GM23338 (cell line): ENCODE measurements around the gene MAPKAPK2. TPM values are rescaled to one million over a fixed set of nuclear protein-coding genes. Genes with fewer than 3 reads are reported as not detected.

Experiments used
- ATAC-seq: fragments of 200-7000 bp; cut with Tn5 transposase; 3 replicates; pipeline ENCODE4 v1.9.1; 2020
- DNase-seq: peaks from one replicate; pipeline ENCODE4 v3.0.0-alpha.2; 2015; ENCODE audit warnings: low spot score
- H2AFZ ChIP-seq: fragments of 200-600 bp; sonication (generic); 2 replicates; pipeline ENCODE4 v1.8.0; 2016; ENCODE audit warnings: antibody characterized with exemption, mild to moderate bottlenecking, moderate library complexity
- H3F3A ChIP-seq: fragments of 200-600 bp; sonication (generic); replicated peaks from 2 replicates; pipeline ENCODE4 v1.8.0; 2017; ENCODE audit warnings: antibody characterized with exemption, mixed run types, low read depth
- H3K27ac ChIP-seq: fragments of 200-600 bp; sonication (generic); 2 replicates; pipeline ENCODE4 v1.6.1; 2016; ENCODE audit warnings: low read depth
- H3K27me3 ChIP-seq: fragments of 200-600 bp; sonication (generic); 2 replicates; pipeline ENCODE4 v1.8.0; 2016; ENCODE audit warnings: mild to moderate bottlenecking, mixed run types, moderate library complexity; ENCODE audit not compliant: insufficient read depth
- H3K36me3 ChIP-seq: fragments of 200-600 bp; sonication (generic); 2 replicates; pipeline ENCODE4 v1.8.0; 2016; ENCODE audit warnings: mild to moderate bottlenecking; ENCODE audit not compliant: insufficient read depth
- H3K4me1 ChIP-seq: fragments of 200-600 bp; sonication (generic); 2 replicates; pipeline ENCODE4 v1.8.0; 2016; ENCODE audit warnings: mild to moderate bottlenecking, moderate library complexity; ENCODE audit not compliant: insufficient read depth
- H3K4me2 ChIP-seq: fragments of 200-600 bp; sonication (generic); 2 replicates; pipeline ENCODE4 v1.7.1; 2017; ENCODE audit warnings: mixed run types
- H3K4me3 ChIP-seq: fragments of 200-600 bp; sonication (generic); 2 replicates; pipeline ENCODE4 v1.6.1; 2016; ENCODE audit warnings: mixed run types
- H3K79me2 ChIP-seq: fragments of 200-600 bp; sonication (generic); replicated peaks from 2 replicates; pipeline ENCODE4 v1.8.0; 2017; ENCODE audit warnings: mild to moderate bottlenecking; ENCODE audit not compliant: insufficient read depth
- H3K9me2 ChIP-seq: fragments of 200-600 bp; sonication (generic); 2 replicates; pipeline ENCODE4 v1.8.0; 2017; ENCODE audit not compliant: insufficient read depth
- H4K20me1 ChIP-seq: fragments of 200-600 bp; sonication (generic); replicated peaks from 2 replicates; pipeline ENCODE4 v1.8.0; 2017; ENCODE audit warnings: mild to moderate bottlenecking; ENCODE audit not compliant: insufficient read depth
- H3K27ac Mint-ChIP-seq: 2 replicates; pipeline ENCODE4 v1.8.0; 2020; ENCODE audit warnings: inconsistent platforms, mild to moderate bottlenecking, moderate library complexity, mixed read lengths
- H3K27me3 Mint-ChIP-seq: 3 replicates; pipeline ENCODE4 v1.8.0; 2022; ENCODE audit warnings: low read depth, mild to moderate bottlenecking, moderate library complexity, mixed read lengths, inconsistent platforms; ENCODE audit not compliant: insufficient read depth, poor library complexity
- H3K36me3 Mint-ChIP-seq: 3 replicates; pipeline ENCODE4 v1.8.0; 2021; ENCODE audit warnings: low read depth, mild to moderate bottlenecking, inconsistent platforms, moderate library complexity, mixed read lengths
- H3K4me1 Mint-ChIP-seq: 3 replicates; pipeline ENCODE4 v1.8.0; 2020; ENCODE audit warnings: mild to moderate bottlenecking, inconsistent platforms, mixed read lengths
- H3K4me3 Mint-ChIP-seq: 3 replicates; pipeline ENCODE4 v1.8.0; 2021; ENCODE audit warnings: moderate library complexity, mild to moderate bottlenecking, inconsistent platforms, mixed read lengths
- H3K9me3 Mint-ChIP-seq: 3 replicates; pipeline ENCODE4 v1.8.0; 2020; ENCODE audit warnings: moderate library complexity, mild to moderate bottlenecking, inconsistent platforms, mixed read lengths
- CREB1 ChIP-seq: fragments of 250-450 bp; sonication (Bioruptor Pico); IDR thresholded peaks from 2 replicates; pipeline ENCODE4 v1.5.0; 2020; ENCODE audit warnings: low read depth, mild to moderate bottlenecking, moderate library complexity
- CTCF ChIP-seq, 2 experiments: fragments of 200-600 bp in 1 of 2; sonication (generic) in 1 of 2; conservative IDR thresholded peaks; 2 replicates each; pipeline versions ENCODE4 v1.5.1 to v1.6.1; 2016 to 2017; ENCODE audit warnings: antibody characterized with exemption in 2 of 2, low read depth in 2 of 2, mild to moderate bottlenecking in 2 of 2, moderate library complexity in 1 of 2
- ETS1 ChIP-seq: IDR thresholded peaks from 2 replicates; pipeline ENCODE4 v1.6.1; 2016; ENCODE audit warnings: antibody characterized with exemption
- EZH2 ChIP-seq: fragments of 200-600 bp; sonication (generic); IDR thresholded peaks from one replicate; pipeline ENCODE4 v1.8.0; 2017; ENCODE audit warnings: antibody characterized with exemption, mild to moderate bottlenecking, low read depth; ENCODE audit not compliant: unreplicated experiment
- EZH2phosphoT487 ChIP-seq: fragments of 200-600 bp; sonication (generic); IDR thresholded peaks from one replicate; pipeline ENCODE4 v1.8.1; 2018; ENCODE audit warnings: antibody characterized with exemption; ENCODE audit not compliant: unreplicated experiment
- JUNB ChIP-seq: IDR thresholded peaks from one replicate; pipeline ENCODE4 v1.6.1; 2016; ENCODE audit warnings: antibody characterized with exemption; ENCODE audit not compliant: unreplicated experiment
- NANOG ChIP-seq: IDR thresholded peaks from 2 replicates; pipeline ENCODE4 v1.6.1; 2016; ENCODE audit warnings: antibody characterized with exemption, borderline replicate concordance
- POLR2AphosphoS5 ChIP-seq: IDR thresholded peaks from 2 replicates; pipeline ENCODE4 v1.6.1; 2016; ENCODE audit warnings: antibody characterized with exemption, low read depth
- STAT1 ChIP-seq: IDR thresholded peaks from one replicate; pipeline ENCODE4 v1.6.1; 2016; ENCODE audit warnings: antibody characterized with exemption; ENCODE audit not compliant: unreplicated experiment
- ZNF114 ChIP-seq: fragments of 250-450 bp; sonication (Bioruptor Pico); IDR thresholded peaks from 2 replicates; pipeline ENCODE4 v1.5.0; 2020; ENCODE audit warnings: mild to moderate bottlenecking, moderate library complexity
- ZNF331 ChIP-seq: fragments of 250-450 bp; sonication (Bioruptor Pico); IDR thresholded peaks from 2 replicates; pipeline ENCODE4 v1.5.0; 2020; ENCODE audit warnings: low read depth, mild to moderate bottlenecking, moderate library complexity
- ZNF462 ChIP-seq: fragments of 250-450 bp; sonication (Bioruptor Pico); IDR thresholded peaks from 2 replicates; pipeline ENCODE4 v1.5.0; 2020; ENCODE audit warnings: mild to moderate bottlenecking, moderate library complexity
- polyA plus RNA-seq: library from polyadenylated mRNA; unstranded; fragments of >200 nt; fragmentation: Nextera tagmentation; extraction: Ambion mirVana; gene quantifications from 2 replicates; pipeline ENCODE4 v1.2.1, GENCODE V29; 2016
- total RNA-seq: library from RNA; depleted of rRNA; stranded (reverse); fragments of >200 nt; shearing (Covaris generic); gene quantifications from 2 replicates; pipeline ENCODE4 v1.2.3, GENCODE V29; 2014
- TF ChIP-seq, protein P1 (sequence below): IDR thresholded peaks from one replicate; pipeline ENCODE4 v1.6.1; 2018; ENCODE audit warnings: antibody characterized with exemption; ENCODE audit not compliant: unreplicated experiment

MAPKAPK2 gene
- total and polyA plus RNA-seq, 2 experiments from 2014 or later: 10.1 to 30.4 TPM

GRCh38 chr1:206682111-206682510 lies 2.6 kb upstream of the MAPKAPK2 start:
- Mint-ChIP-seq H3K9me3 (no peaks in the 10 kb centered on the region), H3K27me3 (peaks cover 34% of the 10 kb centered on the region), H3K4me3 (no peak overlapping the region), H3K4me1 (peaks cover 23% of the 10 kb centered on the region), H3K36me3 (peaks cover 3% of the 10 kb centered on the region; the same call in 1 of the 3 replicates), H3K27ac (no peak overlapping the region)
- Histone ChIP-seq H3F3A (peaks cover 5% of the 10 kb centered on the region; the same call in 1 of the 2 replicates), H4K20me1 (peaks cover 11% of the 10 kb centered on the region), H3K27me3 (peaks cover 37% of the 10 kb centered on the region), H3K4me3 (no peak overlapping the region), H3K79me2 (peaks cover 14% of the 10 kb centered on the region), H3K9me2 (no peaks in the 10 kb centered on the region), H3K27ac (no peak overlapping the region), H3K4me1 (peaks cover 15% of the 10 kb centered on the region), H3K36me3 (no peaks in the 10 kb centered on the region), H3K4me2 (no peak overlapping the region), H2AFZ (no peak overlapping the region)
- DNase-seq: no peak
- TF ChIP-seq ZNF331 (CRISPR knock-in tag) (no peak), NANOG (no peak), EZH2phosphoT487 (no peak), ZNF114 (CRISPR knock-in tag) (no peak), STAT1 (no peak), ETS1 (no peak), JUNB (no peak), POLR2AphosphoS5 (no peak), CTCF (conservative IDR thresholded peaks at IDR 0.05; ENCODE audit: low read depth in 2 of 2) (no peak), ZNF462 (CRISPR knock-in tag) (no peak), EZH2 (no peak), CREB1 (no peak)
- TF ChIP-seq, protein P1, sequence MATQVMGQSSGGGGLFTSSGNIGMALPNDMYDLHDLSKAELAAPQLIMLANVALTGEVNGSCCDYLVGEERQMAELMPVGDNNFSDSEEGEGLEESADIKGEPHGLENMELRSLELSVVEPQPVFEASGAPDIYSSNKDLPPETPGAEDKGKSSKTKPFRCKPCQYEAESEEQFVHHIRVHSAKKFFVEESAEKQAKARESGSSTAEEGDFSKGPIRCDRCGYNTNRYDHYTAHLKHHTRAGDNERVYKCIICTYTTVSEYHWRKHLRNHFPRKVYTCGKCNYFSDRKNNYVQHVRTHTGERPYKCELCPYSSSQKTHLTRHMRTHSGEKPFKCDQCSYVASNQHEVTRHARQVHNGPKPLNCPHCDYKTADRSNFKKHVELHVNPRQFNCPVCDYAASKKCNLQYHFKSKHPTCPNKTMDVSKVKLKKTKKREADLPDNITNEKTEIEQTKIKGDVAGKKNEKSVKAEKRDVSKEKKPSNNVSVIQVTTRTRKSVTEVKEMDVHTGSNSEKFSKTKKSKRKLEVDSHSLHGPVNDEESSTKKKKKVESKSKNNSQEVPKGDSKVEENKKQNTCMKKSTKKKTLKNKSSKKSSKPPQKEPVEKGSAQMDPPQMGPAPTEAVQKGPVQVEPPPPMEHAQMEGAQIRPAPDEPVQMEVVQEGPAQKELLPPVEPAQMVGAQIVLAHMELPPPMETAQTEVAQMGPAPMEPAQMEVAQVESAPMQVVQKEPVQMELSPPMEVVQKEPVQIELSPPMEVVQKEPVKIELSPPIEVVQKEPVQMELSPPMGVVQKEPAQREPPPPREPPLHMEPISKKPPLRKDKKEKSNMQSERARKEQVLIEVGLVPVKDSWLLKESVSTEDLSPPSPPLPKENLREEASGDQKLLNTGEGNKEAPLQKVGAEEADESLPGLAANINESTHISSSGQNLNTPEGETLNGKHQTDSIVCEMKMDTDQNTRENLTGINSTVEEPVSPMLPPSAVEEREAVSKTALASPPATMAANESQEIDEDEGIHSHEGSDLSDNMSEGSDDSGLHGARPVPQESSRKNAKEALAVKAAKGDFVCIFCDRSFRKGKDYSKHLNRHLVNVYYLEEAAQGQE: no peak
- ATAC-seq: no peak
